Measurements from ENCODE around the gene TGFBR2. TPM values are rescaled to one million over a fixed set of nuclear protein-coding genes. Genes with fewer than 3 reads are reported as not detected.

The TGFBR2 gene
- total and polyA plus RNA-seq, 2 of the 13 experiments (the other 11 are each of a cell fraction or from before 2014, with no cell fraction given): 82.2 to 187 TPM

- TF ChIP-seq ZNF639 (CRISPR knock-in tag; conservative IDR thresholded peaks at IDR 0.05) (no peak), PTBP1 (IDR thresholded peaks at IDR 0.05; ENCODE audit: low read depth, low read length, poor library complexity, severe bottlenecking) (no peak), CAMTA2 (CRISPR knock-in tag; IDR thresholded peaks at IDR 0.05; ENCODE audit: borderline replicate concordance) (no peak), HMGA1 (CRISPR knock-in tag; conservative IDR thresholded peaks at IDR 0.05) (no peak), ISL2 (CRISPR knock-in tag; IDR thresholded peaks at IDR 0.05) (peak; percentile 59; the same call in 1 of the 2 replicates), SOX6 (IDR thresholded peaks at IDR 0.05) (no peak), SOX6 (CRISPR knock-in tag; IDR thresholded peaks at IDR 0.05) (peak; percentile 54), HHEX (CRISPR knock-in tag; IDR thresholded peaks at IDR 0.05) (peak; percentile 40; the same call in 1 of the 2 replicates), BCL6 (CRISPR knock-in tag; IDR thresholded peaks at IDR 0.05) (peak; percentile 50; the same call in 1 of the 2 replicates), ZNF784 (CRISPR knock-in tag; IDR thresholded peaks at IDR 0.05; ENCODE audit: borderline replicate concordance) (no peak), ZNF430 (CRISPR knock-in tag; IDR thresholded peaks at IDR 0.05) (no peak), POLR2G (IDR thresholded peaks at IDR 0.05; ENCODE audit: low read depth, low read length) (peak; percentile 36; the same call in 1 of the 2 replicates), ARNT2 (CRISPR knock-in tag; IDR thresholded peaks at IDR 0.05; ENCODE audit: low read depth) (no peak), FOXK2 (IDR thresholded peaks at IDR 0.05) (no peak), PAWR (CRISPR knock-in tag; IDR thresholded peaks at IDR 0.05; ENCODE audit: borderline replicate concordance) (no peak), ZMYM4 (CRISPR knock-in tag; IDR thresholded peaks at IDR 0.05) (peak; percentile 50), IKZF5 (CRISPR knock-in tag; IDR thresholded peaks at IDR 0.05) (peak; percentile 39; the same call in 1 of the 2 replicates), ZEB1 (IDR thresholded peaks at IDR 0.05; ENCODE audit: insufficient replicate concordance, low read depth) (no peak), RNF219 (CRISPR knock-in tag; IDR thresholded peaks at IDR 0.05) (no peak), MIER2 (CRISPR knock-in tag; IDR thresholded peaks at IDR 0.05) (no peak), TAF15 (IDR thresholded peaks at IDR 0.05; ENCODE audit: low read depth, low read length, poor library complexity, severe bottlenecking) (no peak), PHF5A (CRISPR knock-in tag; IDR thresholded peaks at IDR 0.05; ENCODE audit: low read depth, unreplicated experiment) (no peak), NFE2L1 (CRISPR knock-in tag; IDR thresholded peaks at IDR 0.05; ENCODE audit: borderline replicate concordance) (no peak), SRF (IDR thresholded peaks at IDR 0.05; ENCODE audit: low read depth, low read length) (no peak), ZNF891 (CRISPR knock-in tag; IDR thresholded peaks at IDR 0.05) (no peak), MAFK (conservative IDR thresholded peaks at IDR 0.05 in 1 of 2, IDR thresholded peaks at IDR 0.05 in 1 of 2; ENCODE audit: low read length in 2 of 2) (no peak), RXRA (CRISPR knock-in tag; IDR thresholded peaks at IDR 0.05) (peak; percentile 33; the same call in 1 of the 2 replicates)
Observed at GRCh38 chr3:30648670-30649357, 42.4 kb downstream of the TGFBR2 start (continued).

Measured in HepG2 (cell line).